OCI-LY7 (cell line): ENCODE results near the gene RBM38.

Source experiments
- EZH2phosphoT487 ChIP-seq: fragments of 200-600 bp; sonication (generic); IDR thresholded peaks from 2 replicates; pipeline ENCODE4 v1.6.1; 2018; ENCODE audit warnings: low read depth, borderline replicate concordance, mild to moderate bottlenecking, mixed run types, antibody characterized with exemption, low read length, moderate library complexity, mixed read lengths
- TF ChIP-seq, protein P1 (sequence below): fragments of 200-600 bp; sonication (generic); conservative IDR thresholded peaks from 2 replicates; pipeline ENCODE4 v1.5.1; 2014; ENCODE audit warnings: mild to moderate bottlenecking, antibody characterized with exemption, low read length, moderate library complexity, mixed read lengths

DNA sequence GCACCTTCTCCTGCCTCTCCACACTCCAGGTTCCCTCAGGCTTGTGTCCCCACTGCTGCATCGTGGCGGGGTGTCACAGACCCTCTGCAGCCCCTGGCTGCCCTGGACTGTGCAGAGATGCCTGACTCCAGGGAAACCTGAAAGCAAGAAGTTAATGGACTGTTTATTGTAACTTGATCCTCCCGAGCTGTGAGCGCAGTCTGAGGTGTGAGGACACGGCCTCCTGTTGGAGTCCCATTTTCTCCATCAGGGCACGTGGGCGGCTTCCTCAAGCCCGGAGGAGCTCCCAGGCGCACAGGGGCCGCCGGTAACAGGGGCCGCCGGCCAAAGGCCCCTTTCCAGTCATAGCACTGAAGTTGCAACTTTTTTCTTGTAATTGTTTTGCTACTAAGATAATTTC, 16.9 kb downstream of the RBM38 start:
- TF ChIP-seq, protein P1, sequence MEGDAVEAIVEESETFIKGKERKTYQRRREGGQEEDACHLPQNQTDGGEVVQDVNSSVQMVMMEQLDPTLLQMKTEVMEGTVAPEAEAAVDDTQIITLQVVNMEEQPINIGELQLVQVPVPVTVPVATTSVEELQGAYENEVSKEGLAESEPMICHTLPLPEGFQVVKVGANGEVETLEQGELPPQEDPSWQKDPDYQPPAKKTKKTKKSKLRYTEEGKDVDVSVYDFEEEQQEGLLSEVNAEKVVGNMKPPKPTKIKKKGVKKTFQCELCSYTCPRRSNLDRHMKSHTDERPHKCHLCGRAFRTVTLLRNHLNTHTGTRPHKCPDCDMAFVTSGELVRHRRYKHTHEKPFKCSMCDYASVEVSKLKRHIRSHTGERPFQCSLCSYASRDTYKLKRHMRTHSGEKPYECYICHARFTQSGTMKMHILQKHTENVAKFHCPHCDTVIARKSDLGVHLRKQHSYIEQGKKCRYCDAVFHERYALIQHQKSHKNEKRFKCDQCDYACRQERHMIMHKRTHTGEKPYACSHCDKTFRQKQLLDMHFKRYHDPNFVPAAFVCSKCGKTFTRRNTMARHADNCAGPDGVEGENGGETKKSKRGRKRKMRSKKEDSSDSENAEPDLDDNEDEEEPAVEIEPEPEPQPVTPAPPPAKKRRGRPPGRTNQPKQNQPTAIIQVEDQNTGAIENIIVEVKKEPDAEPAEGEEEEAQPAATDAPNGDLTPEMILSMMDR, result no peak
- TF ChIP-seq EZH2phosphoT487, result no peak
